Measurements from ENCODE around the gene EEF2KMT.
"Not testable (repeated sequence)": the region's sequence is repeated elsewhere in the genome, so short reads cannot be mapped to it uniquely, and the experiment has no call there.

Gene EEF2KMT

GRCh38 chr16:5075637-5076036 lies 22.0 kb downstream of the EEF2KMT start:
- Histone ChIP-seq H3K36me3 (ENCODE audit: insufficient read depth, low read length) (peaks cover 41% of the 10 kb centered on the region), H3K9ac (ENCODE audit: low read depth, low read length) (no peak overlapping the region), H3K4me3 (ENCODE audit: low read depth in 1 of 2, low read length in 2 of 2) (no peak overlapping the region), H3K4me1 (ENCODE audit: insufficient read depth, low read length) (peaks cover 25% of the 10 kb centered on the region), H3K4me2 (ENCODE audit: insufficient read depth, low read length) (no peak overlapping the region), H3K27me3 (ENCODE audit: insufficient read depth, low read length, poor library complexity) (no peaks in the 10 kb centered on the region), H2AFZ (ENCODE audit: low read depth, low read length) (no peak overlapping the region), H4K20me1 (ENCODE audit: insufficient read depth, low read length) (no peaks in the 10 kb centered on the region), H3K9me3 (ENCODE audit: insufficient read depth, low read length, severe bottlenecking) (no peaks in the 10 kb centered on the region), H3K27ac (ENCODE audit: low read length) (no peak overlapping the region), H3K79me2 (ENCODE audit: insufficient read depth, low read length) (peaks cover 20% of the 10 kb centered on the region)
- no peak for ATAC-seq (ENCODE audit: insufficient read depth, low read depth)
- TF ChIP-seq EZH2 (IDR thresholded peaks at IDR 0.05; ENCODE audit: borderline replicate concordance, low read depth, low read length, severe bottlenecking) = no peak
- TF ChIP-seq CTCF (IDR thresholded peaks at IDR 0.05; ENCODE audit: borderline replicate concordance, extremely low read depth, low read length, poor library complexity, severe bottlenecking) = no peak
- DNase-seq = no peak

DNA sequence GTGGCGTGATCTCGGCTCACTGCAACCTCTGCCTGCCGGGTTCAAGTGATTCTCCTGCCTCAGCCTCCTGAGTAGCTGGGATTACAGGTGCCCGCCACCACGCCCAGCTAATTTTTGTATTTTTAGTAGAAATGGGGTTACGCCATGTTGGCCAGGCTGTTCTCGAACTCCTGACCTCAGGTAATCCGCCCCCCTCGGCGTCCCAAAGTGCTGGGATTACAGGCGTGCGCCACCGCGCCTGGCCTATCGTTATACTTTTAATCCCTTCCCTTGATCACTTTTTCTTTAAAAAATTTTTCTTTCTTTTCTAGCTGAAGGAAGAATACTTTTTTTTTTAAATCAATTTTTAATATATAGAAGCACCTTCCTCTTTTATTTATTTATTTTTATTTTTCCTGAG lies 23.8 kb downstream of the EEF2KMT start:
- H3K4me2 ChIP-seq (ENCODE audit: insufficient read depth, low read length); H3K27ac ChIP-seq (ENCODE audit: low read length); H3K9ac ChIP-seq (ENCODE audit: low read depth, low read length); H3K27me3 ChIP-seq (ENCODE audit: insufficient read depth, low read length, poor library complexity); ATAC-seq (ENCODE audit: insufficient read depth, low read depth); DNase-seq; H3K9me3 ChIP-seq (ENCODE audit: insufficient read depth, low read length, severe bottlenecking); H4K20me1 ChIP-seq (ENCODE audit: insufficient read depth, low read length); H2AFZ ChIP-seq (ENCODE audit: low read depth, low read length); H3K4me3 ChIP-seq (ENCODE audit: low read depth in 1 of 2, low read length in 2 of 2): not testable (repeated sequence)
- Histone ChIP-seq H3K36me3 (ENCODE audit: insufficient read depth, low read length) (peaks cover 37% of the 10 kb centered on the region), H3K4me1 (ENCODE audit: insufficient read depth, low read length) (peaks cover 29% of the 10 kb centered on the region), H3K79me2 (ENCODE audit: insufficient read depth, low read length) (peaks cover 20% of the 10 kb centered on the region)

DNA sequence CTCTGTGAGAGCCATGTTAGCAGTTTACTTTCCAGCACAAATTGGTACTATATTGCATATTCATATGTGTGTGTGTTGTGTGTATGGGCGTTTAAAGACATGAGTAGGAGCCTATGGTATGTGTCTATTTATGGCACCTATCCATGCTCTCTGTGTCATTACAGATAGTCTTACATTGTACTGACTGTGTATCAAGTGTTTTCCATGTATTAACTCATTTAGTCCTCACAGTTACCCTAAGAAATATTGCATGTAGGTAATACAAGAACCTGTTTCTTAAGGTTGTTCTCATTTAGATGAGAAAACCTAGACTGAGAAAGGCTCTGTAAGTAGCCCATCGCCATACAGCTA lies 24.3 kb downstream of the EEF2KMT start:
- TF ChIP-seq EZH2 (IDR thresholded peaks at IDR 0.05; ENCODE audit: borderline replicate concordance, low read depth, low read length, severe bottlenecking) (no peak), CTCF (IDR thresholded peaks at IDR 0.05; ENCODE audit: borderline replicate concordance, extremely low read depth, low read length, poor library complexity, severe bottlenecking) (no peak)
- Histone ChIP-seq H3K27me3 (ENCODE audit: insufficient read depth, low read length, poor library complexity) (no peaks in the 10 kb centered on the region), H3K36me3 (ENCODE audit: insufficient read depth, low read length) (peaks cover 35% of the 10 kb centered on the region), H3K9me3 (ENCODE audit: insufficient read depth, low read length, severe bottlenecking) (no peaks in the 10 kb centered on the region), H3K4me1 (ENCODE audit: insufficient read depth, low read length) (peaks cover 29% of the 10 kb centered on the region), H4K20me1 (ENCODE audit: insufficient read depth, low read length) (no peaks in the 10 kb centered on the region), H3K4me2 (ENCODE audit: insufficient read depth, low read length) (peak overlapping the region; percentile 80; the same call in 1 of the 2 replicates), H3K4me3 (ENCODE audit: low read depth in 1 of 2, low read length in 2 of 2) (peak overlapping the region in 1 of 2 experiments; percentile 83; a peak in 1 of 4 replicates), H3K9ac (ENCODE audit: low read depth, low read length) (no peak overlapping the region), H2AFZ (ENCODE audit: low read depth, low read length) (no peak overlapping the region), H3K27ac (ENCODE audit: low read length) (no peak overlapping the region), H3K79me2 (ENCODE audit: insufficient read depth, low read length) (peaks cover 20% of the 10 kb centered on the region)
- ATAC-seq (ENCODE audit: insufficient read depth, low read depth) (no peak), DNase-seq (no peak)

DNA sequence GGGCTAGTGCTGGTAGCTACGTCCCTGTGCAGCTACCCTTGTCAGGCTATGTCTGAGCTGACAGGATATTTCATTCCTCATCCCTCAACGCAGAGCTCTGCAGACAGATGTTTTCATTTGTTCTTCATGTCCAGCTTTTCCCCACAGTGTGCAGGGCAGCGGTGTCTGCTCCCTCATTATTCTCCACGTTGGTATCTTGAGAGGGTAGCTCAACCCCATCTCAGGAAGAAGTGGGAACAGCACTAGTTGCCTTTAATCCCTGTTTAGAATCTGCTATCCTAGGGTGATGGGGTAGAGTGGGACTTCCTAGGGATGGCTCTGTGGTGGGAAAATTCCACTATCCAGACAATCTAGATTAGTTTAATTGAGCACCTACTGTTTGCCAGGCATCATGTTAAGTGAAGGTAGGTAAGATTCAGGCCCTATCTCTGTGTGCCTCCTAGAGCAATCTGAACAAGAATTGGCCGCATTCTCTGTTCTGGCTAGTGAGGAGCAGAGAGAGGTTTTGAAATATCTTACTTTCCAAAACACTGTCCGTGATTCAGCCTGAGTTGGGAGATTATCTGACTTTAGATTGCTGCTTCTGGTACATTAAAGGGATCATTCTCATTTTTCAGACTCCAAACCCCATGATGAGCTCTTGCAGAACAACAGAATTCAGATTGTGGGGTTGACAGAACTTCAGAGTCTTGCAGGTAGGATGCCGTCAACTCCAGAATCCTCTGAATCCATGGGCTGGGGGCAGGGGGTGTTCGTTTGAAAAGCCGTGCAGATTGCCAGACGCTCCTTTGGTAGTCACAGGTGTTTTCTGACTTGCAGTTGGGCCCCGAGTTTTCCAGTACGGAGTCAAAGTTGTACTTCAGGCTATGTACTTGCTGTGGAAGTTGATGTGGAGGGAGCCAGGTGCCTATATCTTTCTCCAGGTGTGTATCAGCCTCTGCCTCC lies 25.0 kb downstream of the EEF2KMT start:
- Histone ChIP-seq H3K9ac (ENCODE audit: low read depth, low read length) (peak overlapping the region; percentile 64), H3K9me3 (ENCODE audit: insufficient read depth, low read length, severe bottlenecking) (no peaks in the 10 kb centered on the region), H3K36me3 (ENCODE audit: insufficient read depth, low read length) (peaks cover 35% of the 10 kb centered on the region), H3K27me3 (ENCODE audit: insufficient read depth, low read length, poor library complexity) (no peaks in the 10 kb centered on the region), H3K4me2 (ENCODE audit: insufficient read depth, low read length) (peak overlapping the region; percentile 80), H4K20me1 (ENCODE audit: insufficient read depth, low read length) (no peaks in the 10 kb centered on the region), H2AFZ (ENCODE audit: low read depth, low read length) (peak overlapping the region; percentile 89), H3K4me1 (ENCODE audit: insufficient read depth, low read length) (peaks cover 29% of the 10 kb centered on the region), H3K79me2 (ENCODE audit: insufficient read depth, low read length) (peaks cover 20% of the 10 kb centered on the region), H3K27ac (ENCODE audit: low read length) (peak overlapping the region; percentile 72), H3K4me3 (ENCODE audit: low read depth in 1 of 2, low read length in 2 of 2) (peak overlapping the region; percentile 38 to 83; a peak in 3 of 4 replicates)
- no peak for TF ChIP-seq EZH2 (IDR thresholded peaks at IDR 0.05; ENCODE audit: borderline replicate concordance, low read depth, low read length, severe bottlenecking)
- no peak for TF ChIP-seq CTCF (IDR thresholded peaks at IDR 0.05; ENCODE audit: borderline replicate concordance, extremely low read depth, low read length, poor library complexity, severe bottlenecking)
- ATAC-seq (ENCODE audit: insufficient read depth, low read depth) (no peak), DNase-seq (no peak)
